ENCODE results near the gene ABHD2.

Gene ABHD2

GRCh38 chr15:89171136-89172072 lies 83.1 kb downstream of the ABHD2 start:
- FAIRE-seq: no peak
- DNase-seq (ENCODE audit: insufficient read length, low spot score): no peak

GRCh38 chr15:89172921-89173320 lies 84.7 kb downstream of the ABHD2 start:
- no peak for FAIRE-seq
- no peak for TF ChIP-seq CTCF (IDR thresholded peaks at IDR 0.05; ENCODE audit: insufficient read depth, missing control alignments)
- DNase-seq (ENCODE audit: insufficient read length, low spot score): no peak

More at GRCh38 chr15:89171136-89172072, 83.1 kb downstream of the ABHD2 start:
- TF ChIP-seq CTCF (IDR thresholded peaks at IDR 0.05; ENCODE audit: insufficient read depth, missing control alignments): peak; percentile 68

- TF ChIP-seq CTCF (IDR thresholded peaks at IDR 0.05; ENCODE audit: insufficient read depth, missing control alignments): no peak
- DNase-seq (ENCODE audit: insufficient read length, low spot score) (no peak), FAIRE-seq (no peak)
Observed at GRCh38 chr15:89174476-89174875, 86.2 kb downstream of the ABHD2 start.

GRCh38 chr15:89175617-89176191 lies 87.4 kb downstream of the ABHD2 start:
- FAIRE-seq: no peak
- TF ChIP-seq CTCF (IDR thresholded peaks at IDR 0.05; ENCODE audit: insufficient read depth, missing control alignments): no peak
- DNase-seq (ENCODE audit: insufficient read length, low spot score): no peak

- TF ChIP-seq CTCF (IDR thresholded peaks at IDR 0.05; ENCODE audit: insufficient read depth, missing control alignments): no peak
- DNase-seq (ENCODE audit: insufficient read length, low spot score) (no peak), FAIRE-seq (no peak)
Observed at GRCh38 chr15:89177116-89177515, 88.9 kb downstream of the ABHD2 start.

GRCh38 chr15:89177633-89178306 lies 89.5 kb downstream of the ABHD2 start:
- FAIRE-seq: peak; percentile 56
- DNase-seq (ENCODE audit: insufficient read length, low spot score): no peak
- TF ChIP-seq CTCF (IDR thresholded peaks at IDR 0.05; ENCODE audit: insufficient read depth, missing control alignments): peak; percentile 98
